SK-N-SH treated with all-trans-retinoic acid at 6 μM for 48 hours (cell line): ENCODE data around the gene CRISPLD2.

Experiments
- ARNTL ChIP-seq: fragments of 450-650 bp; formaldehyde crosslinking; IDR thresholded peaks from 2 replicates; pipeline ENCODE4 v1.5.0; 2020; ENCODE audit warnings: low read depth, mild to moderate bottlenecking, moderate library complexity, borderline replicate concordance
- CREB5 ChIP-seq: fragments of 250-450 bp; sonication (Bioruptor Pico); IDR thresholded peaks from 2 replicates; pipeline ENCODE4 v1.5.1; 2020; ENCODE audit warnings: low read depth, mild to moderate bottlenecking, moderate library complexity
- GLIS3 ChIP-seq: fragments of 250-450 bp; sonication (Bioruptor Pico); IDR thresholded peaks from 2 replicates; pipeline ENCODE4 v1.5.0; 2020; ENCODE audit warnings: mild to moderate bottlenecking, moderate library complexity
- RARB ChIP-seq: fragments of 250-450 bp; sonication (Bioruptor Pico); IDR thresholded peaks from 2 replicates; pipeline ENCODE4 v1.8.0; 2021; ENCODE audit warnings: mild to moderate bottlenecking, moderate library complexity
- TCF4 ChIP-seq: fragments of 250-450 bp; sonication (Bioruptor Pico); IDR thresholded peaks from 2 replicates; pipeline ENCODE4 v1.8.0; 2021; ENCODE audit warnings: mild to moderate bottlenecking, moderate library complexity, borderline replicate concordance
- TOX ChIP-seq: fragments of 250-450 bp; sonication (Bioruptor Pico); IDR thresholded peaks from 2 replicates; pipeline ENCODE4 v1.8.0; 2021; ENCODE audit warnings: mild to moderate bottlenecking, moderate library complexity, borderline replicate concordance
- ZFP3 ChIP-seq: fragments of 250-450 bp; sonication (Bioruptor Pico); IDR thresholded peaks from 2 replicates; pipeline ENCODE4 v1.5.0; 2020; ENCODE audit warnings: mild to moderate bottlenecking, moderate library complexity
- TF ChIP-seq, protein P1 (sequence below): fragments of 250-450 bp; sonication (Bioruptor Pico); IDR thresholded peaks from 2 replicates; pipeline ENCODE4 v1.5.1; 2021; ENCODE audit warnings: mild to moderate bottlenecking, moderate library complexity
- TF ChIP-seq, protein P2 (sequence below): fragments of 250-450 bp; sonication (Bioruptor Pico); IDR thresholded peaks from 2 replicates; pipeline ENCODE4 v1.8.0; 2020; ENCODE audit warnings: mild to moderate bottlenecking, moderate library complexity, borderline replicate concordance
- TF ChIP-seq, protein P3 (sequence below): fragments of 250-450 bp; sonication (Bioruptor Pico); IDR thresholded peaks from 2 replicates; pipeline ENCODE4 v1.5.0; 2020; ENCODE audit warnings: mild to moderate bottlenecking, moderate library complexity

DNA sequence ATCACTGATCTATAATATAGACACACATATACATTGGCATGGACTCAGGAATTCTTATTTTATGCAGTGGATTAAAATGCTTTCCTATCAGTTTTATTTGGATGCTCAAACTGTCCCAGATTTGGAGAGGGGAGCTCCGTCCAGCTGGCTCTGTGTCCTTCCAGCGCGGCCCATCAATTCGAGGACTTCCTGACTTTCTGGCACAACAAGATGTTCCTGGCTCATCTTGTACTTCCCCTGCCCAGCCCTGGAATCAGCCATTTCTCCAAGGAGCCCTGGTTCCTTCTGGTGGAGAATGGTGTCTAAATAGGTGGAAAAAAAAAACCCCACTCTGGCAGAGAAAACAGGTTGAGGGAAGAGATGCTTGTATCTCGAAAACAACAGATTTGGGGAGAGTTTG, 94.5 kb downstream of the CRISPLD2 start:
- TF ChIP-seq ZFP3 (CRISPR knock-in tag) (no peak), RARB (no peak), TOX (CRISPR knock-in tag) (no peak), GLIS3 (CRISPR knock-in tag) (no peak), CREB5 (no peak), ARNTL (no peak), TCF4 (no peak)
- TF ChIP-seq, protein P1, sequence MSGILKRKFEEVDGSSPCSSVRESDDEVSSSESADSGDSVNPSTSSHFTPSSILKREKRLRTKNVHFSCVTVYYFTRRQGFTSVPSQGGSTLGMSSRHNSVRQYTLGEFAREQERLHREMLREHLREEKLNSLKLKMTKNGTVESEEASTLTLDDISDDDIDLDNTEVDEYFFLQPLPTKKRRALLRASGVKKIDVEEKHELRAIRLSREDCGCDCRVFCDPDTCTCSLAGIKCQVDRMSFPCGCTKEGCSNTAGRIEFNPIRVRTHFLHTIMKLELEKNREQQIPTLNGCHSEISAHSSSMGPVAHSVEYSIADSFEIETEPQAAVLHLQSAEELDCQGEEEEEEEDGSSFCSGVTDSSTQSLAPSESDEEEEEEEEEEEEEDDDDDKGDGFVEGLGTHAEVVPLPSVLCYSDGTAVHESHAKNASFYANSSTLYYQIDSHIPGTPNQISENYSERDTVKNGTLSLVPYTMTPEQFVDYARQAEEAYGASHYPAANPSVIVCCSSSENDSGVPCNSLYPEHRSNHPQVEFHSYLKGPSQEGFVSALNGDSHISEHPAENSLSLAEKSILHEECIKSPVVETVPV (CRISPR knock-in tag): no peak
- TF ChIP-seq, protein P2, sequence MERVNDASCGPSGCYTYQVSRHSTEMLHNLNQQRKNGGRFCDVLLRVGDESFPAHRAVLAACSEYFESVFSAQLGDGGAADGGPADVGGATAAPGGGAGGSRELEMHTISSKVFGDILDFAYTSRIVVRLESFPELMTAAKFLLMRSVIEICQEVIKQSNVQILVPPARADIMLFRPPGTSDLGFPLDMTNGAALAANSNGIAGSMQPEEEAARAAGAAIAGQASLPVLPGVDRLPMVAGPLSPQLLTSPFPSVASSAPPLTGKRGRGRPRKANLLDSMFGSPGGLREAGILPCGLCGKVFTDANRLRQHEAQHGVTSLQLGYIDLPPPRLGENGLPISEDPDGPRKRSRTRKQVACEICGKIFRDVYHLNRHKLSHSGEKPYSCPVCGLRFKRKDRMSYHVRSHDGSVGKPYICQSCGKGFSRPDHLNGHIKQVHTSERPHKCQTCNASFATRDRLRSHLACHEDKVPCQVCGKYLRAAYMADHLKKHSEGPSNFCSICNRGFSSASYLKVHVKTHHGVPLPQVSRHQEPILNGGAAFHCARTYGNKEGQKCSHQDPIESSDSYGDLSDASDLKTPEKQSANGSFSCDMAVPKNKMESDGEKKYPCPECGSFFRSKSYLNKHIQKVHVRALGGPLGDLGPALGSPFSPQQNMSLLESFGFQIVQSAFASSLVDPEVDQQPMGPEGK (CRISPR knock-in tag): no peak
- TF ChIP-seq, protein P3, sequence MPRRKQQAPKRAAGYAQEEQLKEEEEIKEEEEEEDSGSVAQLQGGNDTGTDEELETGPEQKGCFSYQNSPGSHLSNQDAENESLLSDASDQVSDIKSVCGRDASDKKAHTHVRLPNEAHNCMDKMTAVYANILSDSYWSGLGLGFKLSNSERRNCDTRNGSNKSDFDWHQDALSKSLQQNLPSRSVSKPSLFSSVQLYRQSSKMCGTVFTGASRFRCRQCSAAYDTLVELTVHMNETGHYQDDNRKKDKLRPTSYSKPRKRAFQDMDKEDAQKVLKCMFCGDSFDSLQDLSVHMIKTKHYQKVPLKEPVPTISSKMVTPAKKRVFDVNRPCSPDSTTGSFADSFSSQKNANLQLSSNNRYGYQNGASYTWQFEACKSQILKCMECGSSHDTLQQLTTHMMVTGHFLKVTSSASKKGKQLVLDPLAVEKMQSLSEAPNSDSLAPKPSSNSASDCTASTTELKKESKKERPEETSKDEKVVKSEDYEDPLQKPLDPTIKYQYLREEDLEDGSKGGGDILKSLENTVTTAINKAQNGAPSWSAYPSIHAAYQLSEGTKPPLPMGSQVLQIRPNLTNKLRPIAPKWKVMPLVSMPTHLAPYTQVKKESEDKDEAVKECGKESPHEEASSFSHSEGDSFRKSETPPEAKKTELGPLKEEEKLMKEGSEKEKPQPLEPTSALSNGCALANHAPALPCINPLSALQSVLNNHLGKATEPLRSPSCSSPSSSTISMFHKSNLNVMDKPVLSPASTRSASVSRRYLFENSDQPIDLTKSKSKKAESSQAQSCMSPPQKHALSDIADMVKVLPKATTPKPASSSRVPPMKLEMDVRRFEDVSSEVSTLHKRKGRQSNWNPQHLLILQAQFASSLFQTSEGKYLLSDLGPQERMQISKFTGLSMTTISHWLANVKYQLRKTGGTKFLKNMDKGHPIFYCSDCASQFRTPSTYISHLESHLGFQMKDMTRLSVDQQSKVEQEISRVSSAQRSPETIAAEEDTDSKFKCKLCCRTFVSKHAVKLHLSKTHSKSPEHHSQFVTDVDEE (CRISPR knock-in tag): no peak
